A673 (cell line): ENCODE data around the gene CFAP99. TPM values are rescaled to one million over a fixed set of nuclear protein-coding genes. Genes with fewer than 3 reads are reported as not detected.
A peak's percentile ranks its signal among the peaks of the same experiment; 100 is the strongest.

Experiments
- BruUV-seq: library from RNA; stranded (reverse); fragments of 400-500 nt; replicated peaks from 2 replicates; lab custom pipeline; 2021; lab: Mats Ljungman, UMichigan
- CTCF ChIA-PET: fragments of 300-600 bp; sonication (Branson Sonifier 250); formaldehyde crosslinking; loops from one replicate; lab custom pipeline; 2022; ENCODE audit warnings: antibody characterized with exemption; lab: Charles Lee
- POLR2A ChIA-PET: fragments of 300-600 bp; sonication (Branson Sonifier 250); formaldehyde crosslinking; loops from one replicate; lab custom pipeline; 2022; ENCODE audit warnings: antibody characterized with exemption; ENCODE audit not compliant: low non-redundant PET; lab: Charles Lee
- DNase-seq: peaks from one replicate; pipeline ENCODE4 v3.0.0-alpha.2; 2015; ENCODE audit warnings: low spot score
- H3K27ac ChIP-seq: fragments of 200-600 bp; sonication (generic); 2 replicates; pipeline ENCODE4 v1.5.1; 2016; ENCODE audit warnings: mixed run types, low read depth, mild to moderate bottlenecking, mixed read lengths, antibody characterized with exemption, low read length; ENCODE audit not compliant: poor library complexity, severe bottlenecking
- H3K27me3 ChIP-seq: fragments of 200-600 bp; sonication (generic); replicated peaks from 2 replicates; pipeline ENCODE4 v1.6.1; 2017; ENCODE audit warnings: mixed run types, low read depth, mild to moderate bottlenecking, mixed read lengths, antibody characterized with exemption, low read length; ENCODE audit not compliant: insufficient read depth, poor library complexity
- H3K36me3 ChIP-seq: fragments of 200-600 bp; sonication (generic); 2 replicates; pipeline ENCODE4 v1.6.1; 2016; ENCODE audit warnings: mixed run types, mild to moderate bottlenecking, mixed read lengths, antibody characterized with exemption, low read length; ENCODE audit not compliant: insufficient read depth, poor library complexity, severe bottlenecking
- H3K4me1 ChIP-seq: fragments of 200-600 bp; sonication (generic); 2 replicates; pipeline ENCODE4 v1.6.1; 2017; ENCODE audit warnings: mixed run types, mild to moderate bottlenecking, mixed read lengths, antibody characterized with exemption, low read length; ENCODE audit not compliant: insufficient read depth, poor library complexity, severe bottlenecking
- H3K4me3 ChIP-seq: fragments of 200-600 bp; sonication (generic); 2 replicates; pipeline ENCODE4 v1.5.1; 2016; ENCODE audit warnings: low read depth, mixed run types, mild to moderate bottlenecking, mixed read lengths, low read length; ENCODE audit not compliant: poor library complexity, severe bottlenecking
- H3K9me3 ChIP-seq: fragments of 200-600 bp; sonication (generic); 2 replicates; pipeline ENCODE4 v1.6.1; 2016; ENCODE audit warnings: mixed run types, low read depth, mild to moderate bottlenecking, mixed read lengths, antibody characterized with exemption, low read length; ENCODE audit not compliant: poor library complexity, severe bottlenecking
- EZH2 ChIP-seq: fragments of 200-600 bp; sonication (generic); IDR thresholded peaks from 2 replicates; pipeline ENCODE4 v1.6.1; 2017; ENCODE audit warnings: borderline replicate concordance, low read depth, mild to moderate bottlenecking, mixed read lengths, antibody characterized with exemption, low read length; ENCODE audit not compliant: poor library complexity, severe bottlenecking
- intact Hi-C: fragments of 100-400 bp; cut with micrococcal nuclease; formaldehyde crosslinking; loops from one replicate; pipeline ENCODE4 v1.10.0; 2022; ENCODE audit not compliant: unreplicated experiment
- total RNA-seq: library from RNA; stranded (reverse); gene quantifications from 2 replicates; pipeline ENCODE4 v1.2.3, GENCODE V29; 2021
- TF ChIP-seq, protein P1 (sequence below): fragments of 300-800, 200-600 bp; sonication (generic); conservative IDR thresholded peaks from 2 replicates; pipeline ENCODE4 v1.5.1; 2017; ENCODE audit warnings: low read depth, mild to moderate bottlenecking, antibody characterized with exemption, low read length, moderate library complexity, mixed read lengths

CFAP99 gene
- total RNA-seq, 1 experiment from 2014 or later, result not detected

DNA sequence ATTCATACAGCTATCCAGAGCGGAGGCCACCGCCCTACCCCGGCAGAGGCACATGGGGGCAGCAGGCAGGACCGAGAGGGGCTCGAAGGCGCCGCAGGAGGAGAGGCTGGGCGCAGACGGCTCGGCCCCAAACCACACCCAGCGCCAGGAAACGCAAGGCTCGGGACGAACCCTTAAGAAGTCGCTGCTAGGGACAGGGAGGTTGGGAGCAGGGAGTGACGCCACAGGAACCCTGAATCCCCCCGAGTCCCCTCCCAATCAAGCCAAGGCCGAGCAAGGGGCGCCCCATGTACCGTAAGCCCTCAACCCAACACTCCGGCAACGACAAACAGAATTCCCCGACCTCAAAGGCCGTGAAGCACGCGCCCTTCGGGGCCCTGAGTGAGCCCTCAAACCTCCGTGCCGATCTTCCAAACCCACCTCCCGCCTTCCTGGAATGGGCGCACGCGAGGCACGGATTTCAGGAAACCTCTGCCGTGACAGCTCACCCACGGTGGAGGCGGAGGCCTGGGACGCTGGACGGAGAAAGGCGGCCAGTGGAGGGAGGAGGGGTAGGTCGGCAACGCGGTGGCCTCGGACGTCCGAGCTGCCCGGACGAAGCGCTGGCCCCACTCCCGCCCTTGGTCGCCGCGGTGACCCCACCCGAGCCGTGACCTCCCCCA lies 2.1 kb upstream of the CFAP99 start:
- Histone ChIP-seq H3K4me3 (peak overlapping the region; percentile 59), H3K36me3 (no peaks in the 10 kb centered on the region), H3K9me3 (no peaks in the 10 kb centered on the region), H3K27me3 (peaks cover 25% of the 10 kb centered on the region), H3K27ac (no peak overlapping the region), H3K4me1 (peaks cover 34% of the 10 kb centered on the region)
- BruUV-seq, result no TSS peak
- intact Hi-C loops, result loop anchor here (5.0 to 10.0 kb wide), 2 partner anchors 152 to 174 kb away; partner anchors contain the start of genes HAUS3, MXD4 and POLN
- ChIA-PET POLR2A (interaction anchor here (0.7 kb wide), 1 partner anchor 706 kb away, joined by 4 read pairs; no protein-coding TSS in a partner anchor), CTCF (no interaction called here)
- no peak for TF ChIP-seq EZH2
- TF ChIP-seq, protein P1, sequence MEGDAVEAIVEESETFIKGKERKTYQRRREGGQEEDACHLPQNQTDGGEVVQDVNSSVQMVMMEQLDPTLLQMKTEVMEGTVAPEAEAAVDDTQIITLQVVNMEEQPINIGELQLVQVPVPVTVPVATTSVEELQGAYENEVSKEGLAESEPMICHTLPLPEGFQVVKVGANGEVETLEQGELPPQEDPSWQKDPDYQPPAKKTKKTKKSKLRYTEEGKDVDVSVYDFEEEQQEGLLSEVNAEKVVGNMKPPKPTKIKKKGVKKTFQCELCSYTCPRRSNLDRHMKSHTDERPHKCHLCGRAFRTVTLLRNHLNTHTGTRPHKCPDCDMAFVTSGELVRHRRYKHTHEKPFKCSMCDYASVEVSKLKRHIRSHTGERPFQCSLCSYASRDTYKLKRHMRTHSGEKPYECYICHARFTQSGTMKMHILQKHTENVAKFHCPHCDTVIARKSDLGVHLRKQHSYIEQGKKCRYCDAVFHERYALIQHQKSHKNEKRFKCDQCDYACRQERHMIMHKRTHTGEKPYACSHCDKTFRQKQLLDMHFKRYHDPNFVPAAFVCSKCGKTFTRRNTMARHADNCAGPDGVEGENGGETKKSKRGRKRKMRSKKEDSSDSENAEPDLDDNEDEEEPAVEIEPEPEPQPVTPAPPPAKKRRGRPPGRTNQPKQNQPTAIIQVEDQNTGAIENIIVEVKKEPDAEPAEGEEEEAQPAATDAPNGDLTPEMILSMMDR, result no peak
- DNase-seq, result no peak

DNA sequence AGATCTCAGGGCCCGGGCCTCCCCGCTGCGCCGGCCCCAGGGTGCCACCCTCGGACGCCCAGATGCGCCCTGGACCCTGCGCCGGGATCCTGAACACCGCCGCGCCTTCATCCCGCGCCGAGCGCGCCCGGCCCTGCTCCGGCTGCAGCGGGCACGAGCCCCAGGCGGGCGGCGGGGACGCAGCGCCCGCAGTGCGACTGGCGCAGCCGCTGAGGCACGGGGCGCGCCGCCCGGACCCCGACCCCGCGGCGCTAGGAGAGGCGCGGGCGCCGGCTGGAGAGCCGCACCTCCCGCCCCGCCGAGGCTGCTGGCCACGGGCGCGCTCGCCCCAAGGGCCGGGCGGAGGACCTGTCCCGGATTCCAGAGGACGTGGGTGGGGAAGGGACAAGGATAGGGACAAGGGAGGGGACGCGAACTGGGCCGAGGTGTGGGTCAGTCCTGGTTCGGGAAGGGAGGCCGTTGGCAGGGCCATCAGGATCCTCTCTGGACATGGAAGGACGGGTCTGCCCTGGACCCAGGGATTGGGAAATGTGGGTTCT lies 1.5 kb upstream of the CFAP99 start:
- ChIA-PET POLR2A (no interaction called here), CTCF (no interaction called here)
- H3K9me3 ChIP-seq, result no peaks in the 10 kb centered on the region
- H3K4me1 ChIP-seq, result peaks cover 34% of the 10 kb centered on the region
- peak overlapping the region; percentile 59 for H3K4me3 ChIP-seq
- intact Hi-C loops, result loop anchor here (5.0 to 10.0 kb wide), 2 partner anchors 152 to 175 kb away; partner anchors contain the start of genes HAUS3, MXD4 and POLN
- BruUV-seq, result no TSS peak
- peaks cover 25% of the 10 kb centered on the region for H3K27me3 ChIP-seq
- DNase-seq, result no peak
- no peaks in the 10 kb centered on the region for H3K36me3 ChIP-seq
- no peak for TF ChIP-seq EZH2
- TF ChIP-seq, protein P1, result no peak
- H3K27ac ChIP-seq, result no peak overlapping the region

DNA sequence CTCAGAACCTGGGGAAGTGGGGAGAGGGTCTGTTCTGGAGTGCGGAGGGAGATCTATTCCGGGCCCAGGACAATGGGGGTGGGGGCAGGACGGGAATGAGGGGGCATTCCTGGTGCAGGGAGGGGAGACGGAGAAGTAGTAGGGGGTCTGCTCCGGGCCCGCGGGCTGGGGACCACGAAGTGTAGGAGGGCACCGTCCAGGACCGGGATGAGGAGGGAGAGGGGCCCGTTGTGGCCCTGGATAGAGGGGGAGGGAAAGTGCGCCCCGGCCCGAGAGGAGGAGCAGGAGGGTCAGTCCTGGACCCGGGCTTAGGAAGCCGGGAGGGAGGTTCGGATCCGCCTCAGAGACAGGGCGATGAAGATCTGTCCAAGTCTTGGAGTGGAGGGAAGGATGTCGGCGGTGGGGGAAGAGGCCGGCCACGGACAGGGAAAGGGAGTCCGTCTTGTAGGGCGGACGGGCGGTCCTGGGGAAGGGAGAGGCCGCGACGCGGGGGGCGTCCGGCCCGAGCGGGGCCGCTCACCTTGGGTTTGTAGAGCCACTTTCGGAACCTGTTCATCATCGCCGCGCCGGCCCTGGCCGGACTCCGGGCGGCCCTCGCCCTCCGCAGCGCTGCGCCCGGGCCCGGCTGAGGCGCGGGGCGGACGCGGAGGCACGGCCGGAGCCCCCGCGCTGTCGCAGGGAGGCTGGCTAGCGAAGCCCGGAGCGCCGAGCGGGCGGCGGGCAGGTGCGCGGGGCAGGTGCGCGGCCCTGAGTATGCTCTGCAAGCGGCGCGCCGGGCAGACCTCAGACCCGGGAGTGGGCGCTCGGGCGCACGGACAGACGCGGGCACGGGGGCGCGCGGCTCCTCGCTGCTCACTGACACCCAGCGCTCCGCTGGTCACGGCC lies 748 bp upstream of the CFAP99 start, which contains the start of gene ZFYVE28:
ZFYVE28 (minus strand) TSS at position 881 of the 885 bp plus-strand sequence; CDS start at position 559, 322 bp downstream.
- intact Hi-C loops, result loop anchor here (5.0 to 10.0 kb wide), 2 partner anchors 153 to 176 kb away; partner anchors contain the start of genes HAUS3, MXD4 and POLN
- H3K4me3 ChIP-seq, result peak within 1 kb of the TSS; percentile 59
- ChIA-PET CTCF (no interaction called here), POLR2A (no interaction called here)
- peak; percentile 42 for DNase-seq
- no peak within 1 kb of the TSS for H3K27ac ChIP-seq
- H3K4me1 ChIP-seq, result peaks cover 27% of the 10 kb centered on the region
- no peaks in the 10 kb centered on the region for H3K36me3 ChIP-seq
- BruUV-seq, result no TSS peak
- peaks cover 25% of the 10 kb centered on the region for H3K27me3 ChIP-seq
- TF ChIP-seq EZH2, result no peak
- TF ChIP-seq, protein P1, result no peak
- H3K9me3 ChIP-seq, result no peaks in the 10 kb centered on the region
